ENCODE data around the gene NPTXR.
"Not testable (repeated sequence)": the region's sequence is repeated elsewhere in the genome, so short reads cannot be mapped to it uniquely, and the experiment has no call there.

The NPTXR gene

DNA sequence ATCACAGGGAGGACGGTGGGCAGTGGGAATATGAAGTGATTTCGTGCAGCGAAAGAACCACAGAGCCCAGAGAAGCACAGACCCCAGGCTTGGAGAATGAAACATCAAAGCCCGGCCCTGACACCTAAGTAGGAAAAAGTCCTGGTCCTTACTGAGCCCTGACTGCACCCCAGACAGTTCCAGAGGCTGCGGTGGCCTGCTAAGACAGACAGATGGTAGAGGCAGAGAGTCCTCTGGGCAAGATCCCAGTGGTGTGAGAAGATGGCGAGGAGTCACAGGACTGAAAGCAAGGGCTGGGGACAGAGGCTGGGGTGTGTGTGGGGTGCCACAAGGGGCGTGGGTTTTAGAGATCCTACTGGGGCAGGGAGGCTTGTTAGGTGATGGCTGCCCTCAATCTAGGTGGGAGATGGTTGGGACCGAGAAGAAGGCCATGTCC is 24.5 kb upstream of the NPTXR start:
- no peak for DNase-seq

DNA sequence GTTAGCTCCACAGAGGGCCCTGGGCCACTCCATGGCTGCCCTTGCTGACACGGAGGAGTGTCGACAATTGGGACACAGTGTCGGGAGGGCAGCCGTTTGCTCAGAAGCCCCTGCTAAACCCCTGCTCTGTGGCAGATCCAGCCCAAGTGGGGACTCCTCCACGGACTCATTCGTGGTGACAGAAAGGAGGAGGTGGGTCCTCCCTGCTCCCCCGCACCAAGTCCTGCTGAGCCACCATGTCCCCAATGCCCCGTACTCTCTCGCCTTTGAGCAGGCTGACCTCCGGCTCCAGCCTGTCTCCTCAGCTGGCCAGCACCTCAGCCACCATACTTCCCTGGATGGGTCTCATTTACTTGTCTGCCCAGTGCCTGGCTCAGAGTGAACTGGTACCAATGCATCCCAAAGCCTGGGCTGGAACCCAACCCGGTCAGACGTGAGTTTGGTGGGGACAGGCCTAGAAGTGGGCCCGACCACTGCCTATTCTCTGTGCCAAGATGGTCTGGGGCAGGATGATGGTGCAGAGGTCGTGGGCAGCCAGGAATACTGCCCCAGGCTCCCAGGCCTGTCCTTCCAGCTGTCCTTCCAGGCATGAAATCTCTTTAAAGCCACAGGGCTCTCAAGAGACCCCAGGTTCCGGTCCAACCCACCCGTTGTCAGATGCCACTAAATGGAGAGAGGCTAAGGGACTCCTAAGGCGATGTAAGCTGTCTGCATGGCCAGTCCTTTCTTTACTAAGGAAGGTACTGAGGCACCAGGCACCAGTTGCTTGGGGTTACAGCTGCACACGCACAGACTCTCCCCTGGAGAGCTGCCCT is 23.9 kb upstream of the NPTXR start:
- DNase-seq = no peak

DNA sequence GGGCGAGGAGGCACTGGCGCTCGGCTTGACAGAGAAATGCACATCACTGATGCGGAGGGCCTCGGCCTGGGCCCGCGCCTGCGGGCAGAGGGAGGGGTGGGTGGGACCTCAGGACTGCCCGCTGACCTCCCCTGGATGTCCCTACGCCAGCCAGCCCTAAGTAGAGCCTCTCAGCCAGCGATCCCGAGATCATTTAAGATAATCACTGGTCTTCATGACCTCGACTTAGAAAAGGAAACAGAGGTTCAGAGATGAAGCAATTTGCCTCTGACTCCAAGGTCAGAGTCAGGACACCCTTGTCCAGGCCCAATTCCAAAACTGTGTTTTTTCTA is 23.3 kb upstream of the NPTXR start:
- DNase-seq = no peak

DNA sequence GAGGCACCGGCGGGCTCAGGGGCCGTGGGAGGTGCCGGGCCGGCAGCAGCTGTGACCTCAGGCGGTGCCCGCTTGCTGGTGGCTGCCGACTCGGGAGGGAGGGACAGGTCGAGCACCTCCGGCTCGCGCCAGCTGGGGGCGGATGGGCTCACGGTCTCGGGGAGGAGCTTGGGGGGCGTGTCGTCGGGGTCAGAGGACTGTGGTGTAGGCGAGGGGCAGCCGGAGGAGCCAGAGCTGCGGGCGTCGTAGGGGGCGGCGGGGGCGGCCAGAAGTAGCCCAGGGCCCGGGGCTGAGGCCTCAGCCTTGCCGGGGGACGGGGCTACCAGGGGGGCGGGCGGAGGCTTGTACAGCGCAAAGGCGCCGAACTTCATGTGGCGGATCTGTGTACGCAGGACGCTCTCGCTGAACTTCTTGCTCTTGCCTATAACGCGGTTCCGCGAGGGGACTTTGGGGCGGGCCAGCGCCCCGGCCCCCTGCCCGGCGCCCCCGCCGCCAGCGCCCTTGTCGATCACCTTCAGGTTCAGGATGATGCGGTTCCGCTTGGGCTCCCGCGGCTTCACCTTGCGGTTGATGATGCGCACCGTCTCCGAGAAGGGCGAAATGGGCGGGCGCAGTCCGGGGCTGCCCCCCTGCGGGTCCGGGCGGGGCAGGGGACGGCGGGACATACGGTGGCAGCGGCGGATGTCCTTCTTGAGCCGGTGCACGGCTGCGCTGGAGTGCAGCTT is 22.7 kb upstream of the NPTXR start:
- no peak for DNase-seq

- DNase-seq = no peak
Measured at GRCh38 chr22:38866024-38866398, 22.2 kb upstream of the NPTXR start.

GRCh38 chr22:38865201-38866023 is 21.6 kb upstream of the NPTXR start:
- DNase-seq = no peak

- no peak for DNase-seq
Measured at GRCh38 chr22:38864361-38865191, 20.7 kb upstream of the NPTXR start.

- DNase-seq = no peak
Measured at GRCh38 chr22:38863531-38864131, 19.8 kb upstream of the NPTXR start.

DNA sequence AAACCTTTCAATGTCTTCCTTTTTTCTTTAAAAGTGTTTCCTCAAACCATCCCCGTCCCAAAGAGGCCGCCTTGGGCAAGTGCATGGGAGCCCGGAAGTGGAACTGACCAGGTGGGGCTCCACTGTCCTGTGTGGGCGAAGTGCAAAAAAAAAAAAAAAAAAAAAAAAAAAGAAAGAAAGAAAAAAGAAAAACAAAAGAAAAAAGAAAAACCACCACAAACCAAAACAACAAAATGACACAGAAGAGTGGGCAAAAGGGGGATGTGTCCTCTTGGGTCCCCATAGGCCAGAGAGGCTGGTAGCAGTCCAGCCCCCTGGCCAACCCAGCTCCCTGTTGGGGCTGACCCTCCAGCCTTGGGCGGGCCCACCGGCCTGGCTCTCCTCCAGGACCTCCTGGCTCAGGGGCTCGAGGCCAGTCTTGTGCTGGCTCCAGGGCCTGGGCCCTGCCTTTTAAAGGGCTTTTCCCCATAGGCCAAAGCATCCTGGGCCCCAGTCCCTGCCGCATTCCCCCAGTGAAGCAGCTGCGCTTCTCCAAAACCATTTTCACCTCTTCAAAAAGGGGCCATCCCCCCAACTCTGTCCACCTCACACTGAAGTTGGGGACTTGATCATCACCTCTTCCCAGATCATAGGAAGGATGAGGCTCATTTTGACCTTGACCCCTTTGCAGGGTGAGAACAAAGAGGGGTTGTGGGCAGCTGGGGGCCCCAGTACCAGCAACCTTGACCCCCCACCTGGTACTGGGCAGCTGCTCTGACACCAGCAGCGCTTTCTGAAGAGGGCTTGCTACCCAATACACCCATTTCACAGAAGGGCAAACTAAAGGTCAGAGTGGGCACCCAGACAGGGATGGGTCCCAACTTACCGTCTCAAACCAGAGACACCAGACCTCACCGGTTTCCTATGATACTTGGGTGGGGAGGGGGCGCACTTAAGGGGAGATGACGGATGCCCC is 18.8 kb upstream of the NPTXR start:
- no peak for DNase-seq

DNA sequence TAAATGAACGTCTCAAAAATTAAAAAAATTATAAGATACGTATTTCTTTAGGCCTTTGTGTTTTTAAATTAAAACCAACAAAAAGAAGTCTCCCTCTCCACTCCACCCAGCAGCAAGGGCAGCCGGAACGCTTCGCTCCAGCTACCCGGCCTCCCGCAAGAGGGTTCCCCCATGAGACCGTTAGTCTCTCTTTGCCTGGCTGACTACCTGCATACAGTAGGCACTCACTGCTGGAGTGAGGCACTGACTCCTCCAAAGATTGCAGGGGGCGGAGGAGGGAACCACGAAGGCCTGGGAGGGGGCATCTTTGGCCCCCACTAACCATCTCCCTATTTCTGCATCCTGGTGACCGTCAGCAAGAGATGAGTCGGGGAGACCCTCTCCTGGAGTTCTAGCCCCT is 18.1 kb upstream of the NPTXR start:
- DNase-seq = no peak

DNA sequence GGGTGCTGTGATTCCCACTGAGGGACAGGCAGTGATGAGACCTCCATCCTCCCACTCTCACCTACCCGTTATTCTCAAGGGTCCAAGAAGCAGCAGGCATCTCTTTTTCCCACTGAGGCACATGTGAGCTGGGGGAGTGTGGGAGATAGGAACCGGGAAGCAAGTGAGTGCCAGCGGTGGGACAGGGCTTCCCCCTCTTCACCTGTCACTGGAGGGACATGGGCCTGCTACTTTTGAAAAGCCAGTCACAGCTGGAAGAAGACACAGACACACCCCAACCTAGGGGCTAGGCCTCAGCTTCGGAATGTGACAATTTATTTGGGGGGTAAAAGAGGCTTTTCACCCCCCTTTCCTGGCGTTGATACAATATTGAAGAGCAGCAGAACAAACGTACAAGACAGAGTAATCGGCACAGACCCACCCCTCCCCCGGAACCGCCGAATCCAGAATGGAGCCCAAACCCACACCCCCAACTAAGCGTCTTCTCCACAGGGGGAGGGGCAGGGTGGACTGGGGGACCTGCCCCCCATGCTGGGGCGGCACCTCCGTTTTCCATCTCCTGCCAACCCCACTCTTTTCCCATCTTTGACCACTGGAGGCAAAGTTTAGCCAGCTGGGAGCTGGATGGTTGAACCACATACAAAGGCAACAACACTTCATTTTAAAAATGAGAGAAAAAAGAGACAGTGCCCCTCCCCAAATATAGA is 17.5 kb upstream of the NPTXR start:
- no peak for DNase-seq

GRCh38 chr22:38860283-38861169 is 16.7 kb upstream of the NPTXR start:
- no peak for DNase-seq

GRCh38 chr22:38859581-38860282 is 15.9 kb upstream of the NPTXR start:
- no peak for DNase-seq

- DNase-seq = no peak
Measured at GRCh38 chr22:38858492-38858891, 14.7 kb upstream of the NPTXR start.

DNA sequence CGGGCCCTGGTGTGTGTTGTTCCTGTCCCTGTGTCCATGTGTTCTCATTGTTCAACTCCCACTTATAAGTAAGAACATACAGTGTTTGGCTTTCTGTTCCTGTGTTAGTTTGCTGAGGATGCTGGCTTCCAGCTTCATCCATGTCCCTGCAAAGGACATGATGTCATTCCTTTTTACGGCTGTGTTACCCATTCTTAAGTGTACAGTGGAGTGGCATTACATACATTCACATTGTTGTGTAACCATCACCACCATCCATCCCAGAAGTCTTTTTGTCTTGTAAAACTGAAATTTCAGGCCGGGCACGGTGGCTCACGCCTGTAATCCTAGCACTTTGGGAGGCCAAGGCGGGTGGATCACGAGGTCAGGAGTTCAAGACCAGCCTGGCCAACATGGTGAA is 10.6 kb upstream of the NPTXR start:
- not testable (repeated sequence) for DNase-seq

DNA sequence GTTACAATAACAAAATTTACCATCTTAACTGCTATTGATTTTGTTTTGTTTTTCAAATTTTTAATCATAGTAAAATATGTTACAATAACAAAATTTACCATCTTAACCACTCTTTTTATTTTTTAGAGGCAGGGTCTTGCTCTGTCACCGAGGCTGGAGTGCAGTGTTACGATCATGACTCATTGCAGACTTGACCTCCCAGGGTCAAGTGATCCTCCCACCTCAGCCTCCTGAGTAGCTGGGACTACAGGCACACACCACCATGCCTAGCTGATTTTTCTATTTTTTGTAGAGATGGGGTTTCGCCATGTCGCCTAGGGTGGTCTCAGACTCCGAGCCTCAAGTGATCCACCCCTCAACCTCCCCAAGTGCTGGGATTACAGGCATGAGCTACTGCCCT is 10.1 kb upstream of the NPTXR start:
- DNase-seq = not testable (repeated sequence)

DNA sequence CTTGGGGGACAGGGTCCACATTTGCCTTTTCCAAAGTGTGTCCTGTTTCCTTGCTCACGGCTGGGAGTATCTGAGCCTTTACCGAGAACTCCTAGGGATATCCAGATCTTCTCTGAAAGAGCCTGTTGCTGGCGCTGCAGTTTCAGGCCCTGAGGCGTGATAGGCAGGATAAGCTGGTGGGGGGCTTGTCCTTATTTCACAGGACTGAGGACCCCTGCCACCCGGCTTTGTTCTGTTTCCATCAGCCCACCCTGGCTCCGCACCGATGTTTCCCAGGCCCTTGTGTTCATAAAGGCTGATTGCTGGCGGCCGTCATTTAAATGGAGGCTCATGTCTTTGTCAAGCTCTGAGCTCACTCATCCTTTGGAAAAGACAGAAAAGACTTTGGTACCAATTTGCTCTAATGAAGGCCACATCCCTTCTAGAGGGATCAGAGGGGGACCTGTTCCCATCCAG is 9.4 kb upstream of the NPTXR start:
- DNase-seq = no peak

GRCh38 chr22:38852522-38852921 is 8.7 kb upstream of the NPTXR start:
- DNase-seq = no peak

Data from DMS79 (cell line).